Spleen (tissue), 11 donors: ENCODE results near the gene ETHE1. TPM values are rescaled to one million over a fixed set of nuclear protein-coding genes. Genes with fewer than 3 reads are reported as not detected.
"Not testable (repeated sequence)": the region's sequence is repeated elsewhere in the genome, so short reads cannot be mapped to it uniquely, and the experiment has no call there.

Experiments used
- DNase-seq: peaks from one replicate; pipeline ENCODE4 v3.0.0-alpha.2; 2020
- H3K27ac ChIP-seq, 8 donors: fragments of 200-600 bp; sonication (generic) in 7 of 8; 1 replicate in 4 of 8; 2 replicates in 4 of 8; pipeline versions ENCODE4 v1.5.0 to v1.8.0; 2016 to 2021; ENCODE audit warnings: inconsistent platforms in 4 of 8, mild to moderate bottlenecking in 4 of 8, moderate library complexity in 1 of 8
- H3K27me3 ChIP-seq, 7 donors: fragments of 200-600 bp; sonication (generic) in 6 of 7; replicated peaks in 1 of 7; 1 replicate in 4 of 7; 2 replicates in 3 of 7; pipeline versions ENCODE4 v1.5.0 to v1.8.0; 2016 to 2021; ENCODE audit warnings: inconsistent platforms in 3 of 7, mild to moderate bottlenecking in 1 of 7
- H3K36me3 ChIP-seq, 6 donors: fragments of 200-600 bp; sonication (generic) in 5 of 6; 1 replicate in 4 of 6; 2 replicates in 2 of 6; pipeline versions ENCODE4 v1.5.0 to v1.8.0; 2016 to 2021; ENCODE audit warnings: inconsistent platforms in 2 of 6
- H3K4me1 ChIP-seq, 6 donors: fragments of 200-600 bp; sonication (generic) in 5 of 6; 1 replicate in 3 of 6; 2 replicates in 3 of 6; pipeline versions ENCODE4 v1.5.0 to v1.8.0; 2016 to 2021; ENCODE audit warnings: inconsistent platforms in 3 of 6
- H3K4me3 ChIP-seq, 8 donors: fragments of 200-600 bp; sonication (generic) in 7 of 8; 1 replicate in 4 of 8; 2 replicates in 4 of 8; pipeline versions ENCODE4 v1.5.0 to v1.8.0; 2016 to 2021; ENCODE audit warnings: inconsistent platforms in 4 of 8, mild to moderate bottlenecking in 4 of 8, moderate library complexity in 2 of 8
- H3K9me3 ChIP-seq, 8 donors: fragments of 200-600 bp; sonication (generic) in 7 of 8; 1 replicate in 4 of 8; 2 replicates in 4 of 8; pipeline versions ENCODE4 v1.5.0 to v1.8.0; 2016 to 2021; ENCODE audit warnings: inconsistent platforms in 4 of 8
- CTCF ChIP-seq, 11 experiments: fragments of 200-600 bp in 7 of 11; fragments of 450-650 bp in 4 of 11; sonication (generic) in 4 of 11; IDR thresholded peaks in 8 of 11; conservative IDR thresholded peaks in 3 of 11; 1 replicate in 7 of 11; 2 replicates in 4 of 11; pipeline versions ENCODE4 v1.4.0 to v1.8.0; 2016 to 2021; ENCODE audit warnings: antibody characterized with exemption in 11 of 11, inconsistent platforms in 4 of 11, mild to moderate bottlenecking in 1 of 11
- POLR2A ChIP-seq, 3 donors: fragments of 450-650 bp; IDR thresholded peaks; one replicate each; pipeline ENCODE4 v1.5.1; 2017; ENCODE audit warnings: antibody characterized with exemption in 3 of 3, mild to moderate bottlenecking in 1 of 3
- POLR2AphosphoS5 ChIP-seq, 3 donors: sonication (generic); formaldehyde crosslinking; IDR thresholded peaks; one replicate each; pipeline ENCODE4 v1.5.1; 2017; ENCODE audit warnings: antibody characterized with exemption in 3 of 3
- WGBS, 5 donors: extraction: QIAGEN DNeasy Blood & Tissue Kit in 3 of 5; methylation state at CpG; one replicate each; pipeline versions ENCODE4 v1.1.5 to v1.1.7; 2013 to 2018; 5-methylcytosine and 5-hydroxymethylcytosine counted together
- intact Hi-C: fragments of 100-400 bp; cut with DNase I; formaldehyde crosslinking; loops from one replicate; pipeline ENCODE4 v1.15.0; 2023; ENCODE audit warnings: low total_unique reads
- polyA plus RNA-seq, 3 donors: library from polyadenylated mRNA; stranded (reverse); fragments of 200-250 nt; gene quantifications; one replicate each; pipeline ENCODE4 v1.2.1, GENCODE V29; 2013
- total RNA-seq, 7 donors: library from RNA; depleted of rRNA in 3 of 7; stranded (reverse); fragments of >200 nt in 3 of 7; fragmentation: NEBNext Ultra II Directional in 4 of 7; extraction: Animal tissue kit (Norgen Biotek cat#: 25700) in 4 of 7; gene quantifications; one replicate each; pipeline versions ENCODE4 v1.1.0 to v1.2.1, GENCODE V29; 2016 to 2021
- donor health status: healthy with polysubstance abuse.
- donor health status: DM: no; HTN: no; CAD: no; lungs with moderate emphysema.
- donor health status: DM: no; HTN: no; CAD: no.
- donor health status: Bipolar disorder and iron deficiency.
- donor health status: healthy.
- donor health status: DM: no; HTN: no; CAD: no.
- donor health status: DM: yes; HTN: yes; CAD: no.

The ETHE1 gene
- total and polyA plus RNA-seq, 10 donors = 20.2 to 53.4 (median 34.9) TPM

GRCh38 chr19:43524922-43525835 is 1.8 kb downstream of the ETHE1 start:
- Histone ChIP-seq H3K4me1 (peaks cover 21 to 80% (median 44%) of the 10 kb centered on the region in 6 donors), H3K27ac (peak overlapping the region; percentile 49 to 90 (median 85)), H3K36me3 (peaks cover 0 to 24% (median 0%) of the 10 kb centered on the region in 6 donors), H3K9me3 (no peaks in the 10 kb centered on the region), H3K4me3 (peak overlapping the region; percentile 72 to 91 (median 84)), H3K27me3 (no peaks in the 10 kb centered on the region)
- 5 to 9% (median 7%) methylated on average over 12 of the region's 12 CpGs for WGBS, 5 donors
- TF ChIP-seq POLR2A (IDR thresholded peaks at IDR 0.05) = no peak
- TF ChIP-seq POLR2AphosphoS5 (IDR thresholded peaks at IDR 0.05) = peak in 2 of 3 donors; percentile 62 to 68
- DNase-seq = no peak
- intact Hi-C loops = no loop called here

- H3K4me3 ChIP-seq, intact Hi-C loops, DNase-seq, H3K27me3 ChIP-seq, H3K9me3 ChIP-seq: not testable (repeated sequence)
- WGBS, 5 donors = 95 to 98% (median 97%) methylated on average over 8 of the region's 8 CpGs
- H3K4me1 ChIP-seq = peaks cover 26 to 91% (median 49%) of the 10 kb centered on the region in 6 donors
- H3K36me3 ChIP-seq = peaks cover 0 to 26% (median 0%) of the 10 kb centered on the region in 6 donors
- H3K27ac ChIP-seq = peak overlapping the region in 1 of 8 donors; percentile 26
Observed at GRCh38 chr19:43523696-43524095, 3.3 kb downstream of the ETHE1 start.

GRCh38 chr19:43522929-43523328 is 4.1 kb downstream of the ETHE1 start:
- intact Hi-C loops = no loop called here
- H3K4me3 ChIP-seq = no peak overlapping the region
- no peak for TF ChIP-seq POLR2A (IDR thresholded peaks at IDR 0.05)
- TF ChIP-seq POLR2AphosphoS5 (IDR thresholded peaks at IDR 0.05) = no peak
- TF ChIP-seq CTCF (IDR thresholded peaks at IDR 0.05 in 8 of 11, conservative IDR thresholded peaks at IDR 0.05 in 3 of 11) = no peak
- no peaks in the 10 kb centered on the region for H3K9me3 ChIP-seq
- H3K36me3 ChIP-seq = peaks cover 0 to 26% (median 0%) of the 10 kb centered on the region in 6 donors
- no peak for DNase-seq
- no peaks in the 10 kb centered on the region for H3K27me3 ChIP-seq
- H3K27ac ChIP-seq = peak overlapping the region in 1 of 8 donors; percentile 26
- peaks cover 26 to 91% (median 48%) of the 10 kb centered on the region in 6 donors for H3K4me1 ChIP-seq
- 86 to 91% (median 90%) methylated on average over 5 of the region's 5 CpGs for WGBS, 5 donors

GRCh38 chr19:43519436-43520088 is 7.4 kb downstream of the ETHE1 start:
- peak; percentile 92 for DNase-seq
- Histone ChIP-seq H3K4me1 (peaks cover 4 to 65% (median 21%) of the 10 kb centered on the region in 6 donors), H3K36me3 (peaks cover 0 to 48% (median 0%) of the 10 kb centered on the region in 6 donors), H3K9me3 (no peaks in the 10 kb centered on the region), H3K27ac (peak overlapping the region in 1 of 8 donors; percentile 0), H3K4me3 (no peak overlapping the region), H3K27me3 (no peaks in the 10 kb centered on the region)
- TF ChIP-seq POLR2AphosphoS5 (IDR thresholded peaks at IDR 0.05) (no peak), POLR2A (IDR thresholded peaks at IDR 0.05) (no peak), CTCF (IDR thresholded peaks at IDR 0.05 in 8 of 11, conservative IDR thresholded peaks at IDR 0.05 in 3 of 11) (peak; percentile 80 to 94 (median 88))
- intact Hi-C loops = loop anchor here (2.0 kb wide), 1 partner anchor 73 kb away; no protein-coding TSS in a partner anchor
- WGBS, 5 donors = 54 to 60% (median 59%) methylated on average over 10 of the region's 10 CpGs
